ENCODE data around the gene PALS1. TPM values are rescaled to one million over a fixed set of nuclear protein-coding genes. Genes with fewer than 3 reads are reported as not detected.

PALS1 gene
- total and polyA plus RNA-seq, 2 experiments from 2014 or later = 9.1 to 26.7 TPM

DNA sequence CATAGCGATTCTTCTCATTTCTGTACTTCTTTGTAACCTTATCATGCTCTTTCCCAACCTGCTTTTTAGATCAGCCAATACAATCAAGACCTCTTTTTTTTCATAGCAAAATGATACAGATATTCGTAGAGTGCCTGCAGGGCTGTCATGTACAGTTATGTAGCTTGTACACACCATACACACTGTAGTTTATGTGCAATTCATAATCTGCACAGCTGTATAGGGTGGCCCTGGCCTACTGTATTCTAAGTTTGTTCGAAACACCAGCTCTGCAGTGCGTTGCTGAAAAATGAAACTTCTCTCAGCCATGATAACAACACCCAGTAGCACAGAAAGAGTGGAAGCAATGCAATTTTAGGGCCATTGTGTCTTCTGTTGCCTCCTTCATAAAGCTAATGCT is 15.7 kb upstream of the PALS1 start (continued):
- TF ChIP-seq, protein P1, sequence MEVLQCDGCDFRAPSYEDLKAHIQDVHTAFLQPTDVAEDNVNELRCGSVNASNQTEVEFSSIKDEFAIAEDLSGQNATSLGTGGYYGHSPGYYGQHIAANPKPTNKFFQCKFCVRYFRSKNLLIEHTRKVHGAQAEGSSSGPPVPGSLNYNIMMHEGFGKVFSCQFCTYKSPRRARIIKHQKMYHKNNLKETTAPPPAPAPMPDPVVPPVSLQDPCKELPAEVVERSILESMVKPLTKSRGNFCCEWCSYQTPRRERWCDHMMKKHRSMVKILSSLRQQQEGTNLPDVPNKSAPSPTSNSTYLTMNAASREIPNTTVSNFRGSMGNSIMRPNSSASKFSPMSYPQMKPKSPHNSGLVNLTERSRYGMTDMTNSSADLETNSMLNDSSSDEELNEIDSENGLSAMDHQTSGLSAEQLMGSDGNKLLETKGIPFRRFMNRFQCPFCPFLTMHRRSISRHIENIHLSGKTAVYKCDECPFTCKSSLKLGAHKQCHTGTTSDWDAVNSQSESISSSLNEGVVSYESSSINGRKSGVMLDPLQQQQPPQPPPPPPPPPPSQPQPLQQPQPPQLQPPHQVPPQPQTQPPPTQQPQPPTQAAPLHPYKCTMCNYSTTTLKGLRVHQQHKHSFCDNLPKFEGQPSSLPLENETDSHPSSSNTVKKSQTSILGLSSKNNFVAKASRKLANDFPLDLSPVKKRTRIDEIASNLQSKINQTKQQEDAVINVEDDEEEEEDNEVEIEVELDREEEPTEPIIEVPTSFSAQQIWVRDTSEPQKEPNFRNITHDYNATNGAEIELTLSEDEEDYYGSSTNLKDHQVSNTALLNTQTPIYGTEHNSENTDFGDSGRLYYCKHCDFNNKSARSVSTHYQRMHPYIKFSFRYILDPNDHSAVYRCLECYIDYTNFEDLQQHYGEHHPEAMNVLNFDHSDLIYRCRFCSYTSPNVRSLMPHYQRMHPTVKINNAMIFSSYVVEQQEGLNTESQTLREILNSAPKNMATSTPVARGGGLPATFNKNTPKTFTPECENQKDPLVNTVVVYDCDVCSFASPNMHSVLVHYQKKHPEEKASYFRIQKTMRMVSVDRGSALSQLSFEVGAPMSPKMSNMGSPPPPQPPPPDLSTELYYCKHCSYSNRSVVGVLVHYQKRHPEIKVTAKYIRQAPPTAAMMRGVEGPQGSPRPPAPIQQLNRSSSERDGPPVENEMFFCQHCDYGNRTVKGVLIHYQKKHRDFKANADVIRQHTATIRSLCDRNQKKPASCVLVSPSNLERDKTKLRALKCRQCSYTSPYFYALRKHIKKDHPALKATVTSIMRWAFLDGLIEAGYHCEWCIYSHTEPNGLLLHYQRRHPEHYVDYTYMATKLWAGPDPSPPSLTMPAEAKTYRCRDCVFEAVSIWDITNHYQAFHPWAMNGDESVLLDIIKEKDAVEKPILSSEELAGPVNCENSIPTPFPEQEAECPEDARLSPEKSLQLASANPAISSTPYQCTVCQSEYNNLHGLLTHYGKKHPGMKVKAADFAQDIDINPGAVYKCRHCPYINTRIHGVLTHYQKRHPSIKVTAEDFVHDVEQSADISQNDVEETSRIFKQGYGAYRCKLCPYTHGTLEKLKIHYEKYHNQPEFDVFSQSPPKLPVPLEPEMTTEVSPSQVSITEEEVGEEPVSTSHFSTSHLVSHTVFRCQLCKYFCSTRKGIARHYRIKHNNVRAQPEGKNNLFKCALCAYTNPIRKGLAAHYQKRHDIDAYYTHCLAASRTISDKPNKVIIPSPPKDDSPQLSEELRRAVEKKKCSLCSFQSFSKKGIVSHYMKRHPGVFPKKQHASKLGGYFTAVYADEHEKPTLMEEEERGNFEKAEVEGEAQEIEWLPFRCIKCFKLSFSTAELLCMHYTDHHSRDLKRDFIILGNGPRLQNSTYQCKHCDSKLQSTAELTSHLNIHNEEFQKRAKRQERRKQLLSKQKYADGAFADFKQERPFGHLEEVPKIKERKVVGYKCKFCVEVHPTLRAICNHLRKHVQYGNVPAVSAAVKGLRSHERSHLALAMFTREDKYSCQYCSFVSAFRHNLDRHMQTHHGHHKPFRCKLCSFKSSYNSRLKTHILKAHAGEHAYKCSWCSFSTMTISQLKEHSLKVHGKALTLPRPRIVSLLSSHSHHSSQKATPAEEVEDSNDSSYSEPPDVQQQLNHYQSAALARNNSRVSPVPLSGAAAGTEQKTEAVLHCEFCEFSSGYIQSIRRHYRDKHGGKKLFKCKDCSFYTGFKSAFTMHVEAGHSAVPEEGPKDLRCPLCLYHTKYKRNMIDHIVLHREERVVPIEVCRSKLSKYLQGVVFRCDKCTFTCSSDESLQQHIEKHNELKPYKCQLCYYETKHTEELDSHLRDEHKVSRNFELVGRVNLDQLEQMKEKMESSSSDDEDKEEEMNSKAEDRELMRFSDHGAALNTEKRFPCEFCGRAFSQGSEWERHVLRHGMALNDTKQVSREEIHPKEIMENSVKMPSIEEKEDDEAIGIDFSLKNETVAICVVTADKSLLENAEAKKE (CRISPR knock-in tag; IDR thresholded peaks at IDR 0.05) = no peak
- TF ChIP-seq, protein P2, sequence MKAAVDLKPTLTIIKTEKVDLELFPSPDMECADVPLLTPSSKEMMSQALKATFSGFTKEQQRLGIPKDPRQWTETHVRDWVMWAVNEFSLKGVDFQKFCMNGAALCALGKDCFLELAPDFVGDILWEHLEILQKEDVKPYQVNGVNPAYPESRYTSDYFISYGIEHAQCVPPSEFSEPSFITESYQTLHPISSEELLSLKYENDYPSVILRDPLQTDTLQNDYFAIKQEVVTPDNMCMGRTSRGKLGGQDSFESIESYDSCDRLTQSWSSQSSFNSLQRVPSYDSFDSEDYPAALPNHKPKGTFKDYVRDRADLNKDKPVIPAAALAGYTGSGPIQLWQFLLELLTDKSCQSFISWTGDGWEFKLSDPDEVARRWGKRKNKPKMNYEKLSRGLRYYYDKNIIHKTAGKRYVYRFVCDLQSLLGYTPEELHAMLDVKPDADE (IDR thresholded peaks at IDR 0.05) = no peak
- TF ChIP-seq CREB1 (CRISPR knock-in tag; IDR thresholded peaks at IDR 0.05; ENCODE audit: low read depth) (no peak), EZH2 (IDR thresholded peaks at IDR 0.05; ENCODE audit: low read depth, unreplicated experiment) (no peak)

DNA sequence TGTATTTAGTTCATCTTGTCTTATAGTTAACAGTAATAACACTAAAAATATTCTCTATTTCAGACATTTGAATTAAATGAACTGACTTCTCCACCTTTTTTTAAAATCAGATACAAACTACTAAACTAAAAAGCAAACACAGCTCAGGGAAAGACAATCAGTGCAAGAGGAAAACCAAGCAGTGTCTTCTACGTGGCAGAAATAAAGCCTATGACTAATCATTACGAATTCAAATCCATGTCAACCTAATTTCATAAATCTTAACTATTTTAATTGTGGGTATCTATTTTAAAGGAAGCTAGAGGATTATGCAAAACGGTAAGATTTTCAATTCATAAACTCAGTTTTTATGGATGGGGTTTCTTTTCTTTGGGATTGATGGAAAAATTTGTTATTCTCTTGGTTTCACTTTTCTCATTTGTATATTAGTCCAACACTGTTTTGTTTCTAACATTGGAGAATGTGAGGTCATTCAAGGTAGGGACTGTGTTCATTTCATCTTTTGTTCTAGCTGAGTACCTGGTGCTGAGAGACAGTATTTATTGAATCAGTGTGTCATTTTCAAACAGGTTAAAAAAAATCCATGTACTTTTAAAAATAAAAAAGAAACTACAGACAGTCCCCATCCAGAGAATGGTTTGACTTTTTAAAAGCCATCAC is 12.8 kb upstream of the PALS1 start:
- Mint-ChIP-seq H3K4me3 (no peak overlapping the region), H3K4me1 (no peaks in the 10 kb centered on the region), H3K36me3 (ENCODE audit: low read depth) (no peaks in the 10 kb centered on the region), H3K9me3 (no peaks in the 10 kb centered on the region), H3K27me3 (ENCODE audit: insufficient read depth, low read depth, poor library complexity) (no peaks in the 10 kb centered on the region), H3K27ac (no peak overlapping the region)
- Histone ChIP-seq H4K20me1 (replicated peaks; ENCODE audit: insufficient read depth) (no peaks in the 10 kb centered on the region), H3F3A (replicated peaks; ENCODE audit: low read depth) (no peaks in the 10 kb centered on the region), H3K79me2 (replicated peaks; ENCODE audit: insufficient read depth) (no peaks in the 10 kb centered on the region), H3K9me2 (ENCODE audit: insufficient read depth) (no peaks in the 10 kb centered on the region), H3K27me3 (ENCODE audit: insufficient read depth) (no peaks in the 10 kb centered on the region), H3K27ac (ENCODE audit: low read depth) (no peak overlapping the region), H2AFZ (peak overlapping the region; percentile 86), H3K4me2 (no peak overlapping the region), H3K4me1 (ENCODE audit: insufficient read depth) (no peaks in the 10 kb centered on the region), H3K4me3 (no peak overlapping the region), H3K36me3 (ENCODE audit: insufficient read depth) (no peaks in the 10 kb centered on the region)
- DNase-seq (ENCODE audit: low spot score) = no peak
- TF ChIP-seq STAT1 (IDR thresholded peaks at IDR 0.05; ENCODE audit: unreplicated experiment) = no peak
- no peak for TF ChIP-seq EZH2 (IDR thresholded peaks at IDR 0.05; ENCODE audit: low read depth, unreplicated experiment)
- no peak for TF ChIP-seq CREB1 (CRISPR knock-in tag; IDR thresholded peaks at IDR 0.05; ENCODE audit: low read depth)
- no peak for TF ChIP-seq POLR2AphosphoS5 (IDR thresholded peaks at IDR 0.05; ENCODE audit: low read depth)
- TF ChIP-seq, protein P1 (CRISPR knock-in tag; IDR thresholded peaks at IDR 0.05) = no peak
- no peak for ATAC-seq

Data from GM23338 (cell line).